Left ventricle myocardium inferior (tissue), 1 donor: ENCODE measurements around the gene HAUS3. TPM values are rescaled to one million over a fixed set of nuclear protein-coding genes. Genes with fewer than 3 reads are reported as not detected.

Experiments
- DNase-seq: peaks from one replicate; pipeline ENCODE4 v3.0.0-alpha.2; 2020
- H3K27ac ChIP-seq: fragments of 200-600 bp; replicated peaks from 2 replicates; pipeline ENCODE4 v1.8.0; 2021
- H3K27me3 ChIP-seq: fragments of 200-600 bp; 2 replicates; pipeline ENCODE4 v1.8.0; 2021; ENCODE audit warnings: low read depth
- H3K36me3 ChIP-seq: fragments of 200-600 bp; 2 replicates; pipeline ENCODE4 v1.8.0; 2021
- H3K4me1 ChIP-seq: fragments of 200-600 bp; 2 replicates; pipeline ENCODE4 v1.8.0; 2021
- H3K4me3 ChIP-seq: fragments of 200-600 bp; 2 replicates; pipeline ENCODE4 v1.8.0; 2021; ENCODE audit warnings: mild to moderate bottlenecking, moderate library complexity
- H3K9me3 ChIP-seq: fragments of 200-600 bp; replicated peaks from 2 replicates; pipeline ENCODE4 v1.8.0; 2021
- intact Hi-C: fragments of 100-400 bp; cut with micrococcal nuclease; formaldehyde crosslinking; loops from one replicate; pipeline ENCODE4 v1.11.0; 2022
- total RNA-seq: library from RNA; stranded (reverse); fragmentation: NEBNext Ultra II Directional; extraction: Animal tissue kit (Norgen Biotek cat#: 25700); gene quantifications from one replicate; pipeline ENCODE4 v1.2.1, GENCODE V29; 2021
- TF ChIP-seq, protein P1 (sequence below): fragments of 200-600 bp; IDR thresholded peaks from 2 replicates; pipeline ENCODE4 v1.8.0; 2021; ENCODE audit warnings: antibody characterized with exemption, mild to moderate bottlenecking, borderline replicate concordance
- donor health status: DM: no; HTN: yes; CAD: no; lungs with severe emphysema.

HAUS3 gene
- total RNA-seq, 1 donor from 2014 or later = 6.4 TPM

DNA sequence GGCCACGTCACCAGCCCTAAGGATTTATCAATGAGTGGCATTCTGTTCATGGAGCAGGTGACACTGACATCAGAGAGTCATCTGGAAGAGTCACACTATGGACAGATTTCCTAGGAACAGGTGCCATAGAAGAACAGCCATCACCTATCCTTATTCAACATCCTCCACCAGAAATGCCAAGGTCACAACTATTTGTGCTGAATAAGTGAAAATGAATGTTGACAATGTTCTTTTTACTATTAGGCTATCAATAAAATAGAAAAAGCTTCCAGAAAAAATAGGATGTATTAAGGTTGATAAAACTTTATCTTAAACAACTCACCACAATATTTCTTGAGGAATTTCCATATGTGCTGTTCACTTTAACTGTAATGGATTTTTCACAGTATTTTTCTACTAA is 62.9 kb downstream of the HAUS3 start:
- Histone ChIP-seq H3K9me3 (peaks cover 14% of the 10 kb centered on the region), H3K27ac (no peak overlapping the region), H3K4me1 (no peaks in the 10 kb centered on the region), H3K36me3 (peaks cover 7% of the 10 kb centered on the region), H3K4me3 (no peak overlapping the region), H3K27me3 (no peaks in the 10 kb centered on the region)
- TF ChIP-seq, protein P1, sequence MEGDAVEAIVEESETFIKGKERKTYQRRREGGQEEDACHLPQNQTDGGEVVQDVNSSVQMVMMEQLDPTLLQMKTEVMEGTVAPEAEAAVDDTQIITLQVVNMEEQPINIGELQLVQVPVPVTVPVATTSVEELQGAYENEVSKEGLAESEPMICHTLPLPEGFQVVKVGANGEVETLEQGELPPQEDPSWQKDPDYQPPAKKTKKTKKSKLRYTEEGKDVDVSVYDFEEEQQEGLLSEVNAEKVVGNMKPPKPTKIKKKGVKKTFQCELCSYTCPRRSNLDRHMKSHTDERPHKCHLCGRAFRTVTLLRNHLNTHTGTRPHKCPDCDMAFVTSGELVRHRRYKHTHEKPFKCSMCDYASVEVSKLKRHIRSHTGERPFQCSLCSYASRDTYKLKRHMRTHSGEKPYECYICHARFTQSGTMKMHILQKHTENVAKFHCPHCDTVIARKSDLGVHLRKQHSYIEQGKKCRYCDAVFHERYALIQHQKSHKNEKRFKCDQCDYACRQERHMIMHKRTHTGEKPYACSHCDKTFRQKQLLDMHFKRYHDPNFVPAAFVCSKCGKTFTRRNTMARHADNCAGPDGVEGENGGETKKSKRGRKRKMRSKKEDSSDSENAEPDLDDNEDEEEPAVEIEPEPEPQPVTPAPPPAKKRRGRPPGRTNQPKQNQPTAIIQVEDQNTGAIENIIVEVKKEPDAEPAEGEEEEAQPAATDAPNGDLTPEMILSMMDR = no peak
- intact Hi-C loops = no loop called here
- DNase-seq = no peak

Other genes starting within 250 kb of the HAUS3 start
- gene NELFA, start 233.1 kb downstream of the HAUS3 start, total RNA-seq = 10.2 TPM
- 0.52 TPM for gene NAT8L, start 182.8 kb downstream of the HAUS3 start, total RNA-seq
- gene POLN, start within 50 bp of the HAUS3 start, total RNA-seq = 2.2 TPM
- 40.4 TPM for gene MXD4, start 20.0 kb upstream of the HAUS3 start, total RNA-seq
- 5.6 TPM for gene ZFYVE28, start 176.5 kb upstream of the HAUS3 start, total RNA-seq
- gene CFAP99, start 176.8 kb upstream of the HAUS3 start, total RNA-seq = not detected
- gene RNF4, start 227.0 kb upstream of the HAUS3 start, total RNA-seq = 26.0 TPM